Epithelial cell of esophagus (primary cell): ENCODE data around the gene GPR137C.

ENCODE experiments used
- DNase-seq: peaks from one replicate; pipeline ENCODE4 v3.0.0; 2010; ENCODE audit warnings: low read depth
- H3K4me3 ChIP-seq: 2 replicates; pipeline ENCODE4 v1.5.1; 2011; ENCODE audit warnings: mild to moderate bottlenecking, low read length, control low read depth
- TF ChIP-seq, protein P1 (sequence below): IDR thresholded peaks from 2 replicates; pipeline ENCODE4 v1.5.1; 2011; ENCODE audit warnings: low read depth, mild to moderate bottlenecking, low read length, control low read depth, inconsistent platforms; ENCODE audit not compliant: insufficient read depth; ENCODE audit errors: missing control alignments

GPR137C gene

DNA sequence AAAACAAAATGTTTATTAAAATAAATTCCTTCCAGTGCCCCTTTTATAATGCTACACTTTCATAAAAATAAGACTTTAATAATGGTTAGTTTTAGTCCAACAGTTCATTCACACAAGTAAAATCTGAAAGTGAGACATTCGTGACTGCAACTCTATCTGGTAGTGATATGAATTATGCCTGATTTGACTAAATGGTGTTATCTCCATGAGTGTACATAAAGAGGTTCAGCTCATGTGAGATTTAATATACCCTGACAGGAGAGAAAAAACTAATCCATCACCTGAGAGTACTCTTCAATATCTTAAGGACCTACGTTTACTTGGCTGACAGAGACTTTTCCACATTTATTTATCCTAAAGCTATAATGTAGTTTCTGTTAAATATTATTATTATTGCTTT, 108.7 kb downstream of the GPR137C start:
- DNase-seq: no peak
- TF ChIP-seq, protein P1, sequence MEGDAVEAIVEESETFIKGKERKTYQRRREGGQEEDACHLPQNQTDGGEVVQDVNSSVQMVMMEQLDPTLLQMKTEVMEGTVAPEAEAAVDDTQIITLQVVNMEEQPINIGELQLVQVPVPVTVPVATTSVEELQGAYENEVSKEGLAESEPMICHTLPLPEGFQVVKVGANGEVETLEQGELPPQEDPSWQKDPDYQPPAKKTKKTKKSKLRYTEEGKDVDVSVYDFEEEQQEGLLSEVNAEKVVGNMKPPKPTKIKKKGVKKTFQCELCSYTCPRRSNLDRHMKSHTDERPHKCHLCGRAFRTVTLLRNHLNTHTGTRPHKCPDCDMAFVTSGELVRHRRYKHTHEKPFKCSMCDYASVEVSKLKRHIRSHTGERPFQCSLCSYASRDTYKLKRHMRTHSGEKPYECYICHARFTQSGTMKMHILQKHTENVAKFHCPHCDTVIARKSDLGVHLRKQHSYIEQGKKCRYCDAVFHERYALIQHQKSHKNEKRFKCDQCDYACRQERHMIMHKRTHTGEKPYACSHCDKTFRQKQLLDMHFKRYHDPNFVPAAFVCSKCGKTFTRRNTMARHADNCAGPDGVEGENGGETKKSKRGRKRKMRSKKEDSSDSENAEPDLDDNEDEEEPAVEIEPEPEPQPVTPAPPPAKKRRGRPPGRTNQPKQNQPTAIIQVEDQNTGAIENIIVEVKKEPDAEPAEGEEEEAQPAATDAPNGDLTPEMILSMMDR: no peak

DNA sequence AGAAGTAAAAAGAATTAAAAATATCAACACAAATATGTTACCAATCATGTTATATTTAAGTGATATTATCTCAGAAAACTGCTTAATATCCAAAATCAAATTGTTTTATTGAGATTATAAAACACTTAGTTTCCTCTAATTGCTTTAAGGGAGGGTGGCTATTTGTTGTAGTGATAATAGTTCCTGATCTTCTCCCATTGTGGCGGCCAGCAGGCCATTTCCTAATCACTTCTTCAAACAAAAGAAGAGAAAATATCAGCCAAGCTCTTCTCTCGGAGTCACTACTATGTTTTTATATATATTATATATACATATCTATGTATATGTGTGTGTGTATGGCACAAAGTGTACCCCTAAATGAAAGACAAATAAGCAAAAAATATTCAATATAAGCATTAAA, 111.2 kb downstream of the GPR137C start:
- DNase-seq: no peak
- no peak overlapping the region for H3K4me3 ChIP-seq
- TF ChIP-seq, protein P1: no peak

More for the DNA sequence above, 108.7 kb downstream of the GPR137C start:
- no peak overlapping the region for H3K4me3 ChIP-seq

DNA sequence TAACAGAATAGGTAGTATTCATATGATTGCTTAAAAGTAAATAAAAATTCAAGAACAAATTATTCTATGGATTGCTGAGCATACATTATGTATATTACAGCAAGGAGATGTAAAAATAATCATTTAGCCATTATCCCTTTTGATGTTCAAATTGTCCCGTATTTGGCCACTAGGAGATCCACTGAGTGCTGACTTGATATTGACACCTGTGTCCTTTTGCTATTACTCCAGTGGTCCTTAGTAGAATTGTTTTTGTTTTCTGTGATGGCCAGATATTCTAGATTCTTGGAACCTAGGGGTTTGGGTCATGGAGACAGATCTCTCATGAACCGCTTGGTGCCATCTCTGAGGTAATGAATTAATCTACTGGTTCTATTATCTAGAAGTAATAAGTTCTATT, 126.0 kb downstream of the GPR137C start:
- peak; percentile 24 for DNase-seq
- no peak overlapping the region for H3K4me3 ChIP-seq
- TF ChIP-seq, protein P1: peak; percentile 51

- no peak overlapping the region for H3K4me3 ChIP-seq
- TF ChIP-seq, protein P1: no peak
- no peak for DNase-seq
Observed at GRCh38 chr14:52683985-52684520, 131.4 kb downstream of the GPR137C start.

DNA sequence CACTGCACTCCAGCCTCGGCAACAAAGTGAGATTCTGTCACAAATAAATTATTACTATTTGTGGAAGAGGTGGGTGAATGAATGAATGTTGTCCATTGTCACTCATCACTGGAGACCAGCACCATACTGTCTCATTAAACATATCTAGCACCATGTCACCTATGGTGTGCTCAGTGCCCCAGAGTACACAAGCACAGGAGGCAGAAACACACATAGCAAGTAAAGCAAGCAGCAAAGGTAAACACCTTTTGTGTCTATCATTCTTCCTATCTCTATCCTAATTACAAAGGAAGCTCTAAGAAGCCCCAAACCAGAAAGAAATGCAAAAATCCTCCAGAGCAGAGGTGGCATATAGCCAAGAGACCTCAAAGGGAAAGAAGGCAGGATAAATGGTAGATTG, 133.5 kb downstream of the GPR137C start:
- no peak for DNase-seq
- TF ChIP-seq, protein P1: no peak
- H3K4me3 ChIP-seq: no peak overlapping the region
